Measurements from ENCODE around the gene CHST15. TPM values are rescaled to one million over a fixed set of nuclear protein-coding genes. Genes with fewer than 3 reads are reported as not detected.

Gene CHST15
- total RNA-seq, 1 donor from 2014 or later, result 4.5 TPM

DNA sequence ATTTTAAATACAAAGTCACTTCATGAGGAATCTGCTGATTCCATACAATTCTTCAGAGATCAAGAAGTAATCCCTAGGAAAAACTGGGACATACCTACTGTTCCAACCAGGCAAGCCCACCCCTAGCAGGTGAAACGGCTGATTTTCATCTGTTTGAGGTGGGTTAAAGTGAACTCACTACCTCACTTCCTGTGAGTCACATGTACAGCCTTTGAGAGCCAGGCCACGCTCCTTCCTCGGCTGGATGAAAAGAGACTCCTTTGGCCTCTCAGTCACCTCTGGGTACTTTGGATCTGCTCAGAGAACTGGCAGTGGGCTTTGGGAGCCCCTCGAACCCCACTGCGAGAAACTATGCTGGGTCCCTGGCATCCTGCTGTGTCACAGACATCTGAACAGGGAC is 68.2 kb downstream of the CHST15 start:
- Histone ChIP-seq H3K4me1 (no peaks in the 10 kb centered on the region), H3K36me3 (no peaks in the 10 kb centered on the region), H3K27me3 (ENCODE audit: low read depth) (peaks cover 79% of the 10 kb centered on the region), H3K4me3 (no peak overlapping the region), H3K27ac (replicated peaks) (no peak overlapping the region), H3K9me3 (replicated peaks) (no peaks in the 10 kb centered on the region)
- DNase-seq, result no peak
- TF ChIP-seq, protein P1, sequence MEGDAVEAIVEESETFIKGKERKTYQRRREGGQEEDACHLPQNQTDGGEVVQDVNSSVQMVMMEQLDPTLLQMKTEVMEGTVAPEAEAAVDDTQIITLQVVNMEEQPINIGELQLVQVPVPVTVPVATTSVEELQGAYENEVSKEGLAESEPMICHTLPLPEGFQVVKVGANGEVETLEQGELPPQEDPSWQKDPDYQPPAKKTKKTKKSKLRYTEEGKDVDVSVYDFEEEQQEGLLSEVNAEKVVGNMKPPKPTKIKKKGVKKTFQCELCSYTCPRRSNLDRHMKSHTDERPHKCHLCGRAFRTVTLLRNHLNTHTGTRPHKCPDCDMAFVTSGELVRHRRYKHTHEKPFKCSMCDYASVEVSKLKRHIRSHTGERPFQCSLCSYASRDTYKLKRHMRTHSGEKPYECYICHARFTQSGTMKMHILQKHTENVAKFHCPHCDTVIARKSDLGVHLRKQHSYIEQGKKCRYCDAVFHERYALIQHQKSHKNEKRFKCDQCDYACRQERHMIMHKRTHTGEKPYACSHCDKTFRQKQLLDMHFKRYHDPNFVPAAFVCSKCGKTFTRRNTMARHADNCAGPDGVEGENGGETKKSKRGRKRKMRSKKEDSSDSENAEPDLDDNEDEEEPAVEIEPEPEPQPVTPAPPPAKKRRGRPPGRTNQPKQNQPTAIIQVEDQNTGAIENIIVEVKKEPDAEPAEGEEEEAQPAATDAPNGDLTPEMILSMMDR (IDR thresholded peaks at IDR 0.05; ENCODE audit: borderline replicate concordance), result no peak
- intact Hi-C loops (cut with micrococcal nuclease), result no loop called here

DNA sequence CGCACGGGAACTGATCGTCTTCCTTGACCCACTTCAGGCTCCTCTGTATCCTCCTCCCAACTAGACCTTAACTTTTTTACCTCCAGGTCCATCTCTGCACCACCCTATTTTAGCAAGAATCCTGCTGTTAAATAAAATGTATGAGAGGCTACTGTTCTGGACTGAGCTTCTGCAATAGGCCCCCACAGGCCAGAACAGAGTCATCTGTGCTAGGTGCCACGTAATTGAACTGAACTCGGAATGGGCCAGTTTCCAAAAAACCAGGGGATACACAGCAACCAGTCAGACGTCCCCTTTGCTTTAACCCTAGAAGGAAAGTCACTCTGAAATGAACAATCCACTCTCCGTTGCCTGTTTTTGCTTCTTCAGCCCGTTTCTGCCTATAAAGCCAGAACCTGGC is 71.3 kb downstream of the CHST15 start:
- intact Hi-C loops (cut with micrococcal nuclease), result no loop called here
- H3K4me1 ChIP-seq, result no peaks in the 10 kb centered on the region
- no peak overlapping the region for H3K27ac ChIP-seq (replicated peaks)
- peaks cover 80% of the 10 kb centered on the region for H3K27me3 ChIP-seq (ENCODE audit: low read depth)
- H3K4me3 ChIP-seq, result no peak overlapping the region
- no peak for DNase-seq
- no peaks in the 10 kb centered on the region for H3K9me3 ChIP-seq (replicated peaks)
- TF ChIP-seq, protein P1 (IDR thresholded peaks at IDR 0.05; ENCODE audit: borderline replicate concordance), result no peak
- H3K36me3 ChIP-seq, result no peaks in the 10 kb centered on the region

DNA sequence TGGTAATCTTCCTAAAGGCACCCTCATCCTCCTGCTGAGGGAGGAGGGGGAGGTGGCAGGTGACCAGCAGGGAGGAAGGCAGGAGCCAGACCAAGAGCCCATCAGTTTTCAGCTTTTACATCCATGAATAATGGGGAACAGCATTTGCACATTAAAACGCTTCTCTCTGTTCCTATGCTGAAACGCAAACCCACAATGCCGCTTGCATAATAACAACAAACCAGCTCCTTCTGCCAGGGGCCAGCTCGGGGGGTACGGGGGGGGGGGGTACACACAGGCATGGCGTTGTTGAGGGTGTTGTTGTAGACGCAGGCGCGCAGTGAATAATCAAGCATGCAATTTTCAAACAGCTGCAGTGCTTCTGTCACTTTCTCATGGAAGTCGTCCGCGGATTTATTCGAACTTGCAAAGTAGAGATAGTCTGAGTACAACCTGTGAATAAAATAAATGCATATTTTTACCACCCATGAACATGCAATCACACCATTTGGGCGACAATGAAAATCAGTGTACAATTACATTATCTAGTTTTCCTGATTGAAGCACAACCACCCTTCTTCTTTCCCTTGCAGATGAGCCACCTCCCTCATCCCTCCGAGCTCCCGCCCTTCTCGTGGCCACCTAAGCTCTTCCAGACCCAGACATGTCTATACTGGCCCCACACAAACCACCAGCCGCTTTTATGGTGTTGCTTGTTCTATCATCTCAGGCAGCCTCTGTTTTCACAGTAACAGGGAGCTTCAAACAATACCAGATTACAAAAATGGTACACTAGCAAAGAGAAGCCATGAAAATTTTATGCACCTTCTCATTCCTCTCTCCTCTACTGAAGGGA is 72.2 kb downstream of the CHST15 start:
- Histone ChIP-seq H3K4me1 (no peaks in the 10 kb centered on the region), H3K9me3 (replicated peaks) (no peaks in the 10 kb centered on the region), H3K36me3 (no peaks in the 10 kb centered on the region), H3K27me3 (ENCODE audit: low read depth) (peaks cover 75% of the 10 kb centered on the region), H3K4me3 (no peak overlapping the region), H3K27ac (replicated peaks) (no peak overlapping the region)
- DNase-seq, result no peak
- intact Hi-C loops (cut with micrococcal nuclease), result no loop called here
- TF ChIP-seq, protein P1 (IDR thresholded peaks at IDR 0.05; ENCODE audit: borderline replicate concordance), result no peak

DNA sequence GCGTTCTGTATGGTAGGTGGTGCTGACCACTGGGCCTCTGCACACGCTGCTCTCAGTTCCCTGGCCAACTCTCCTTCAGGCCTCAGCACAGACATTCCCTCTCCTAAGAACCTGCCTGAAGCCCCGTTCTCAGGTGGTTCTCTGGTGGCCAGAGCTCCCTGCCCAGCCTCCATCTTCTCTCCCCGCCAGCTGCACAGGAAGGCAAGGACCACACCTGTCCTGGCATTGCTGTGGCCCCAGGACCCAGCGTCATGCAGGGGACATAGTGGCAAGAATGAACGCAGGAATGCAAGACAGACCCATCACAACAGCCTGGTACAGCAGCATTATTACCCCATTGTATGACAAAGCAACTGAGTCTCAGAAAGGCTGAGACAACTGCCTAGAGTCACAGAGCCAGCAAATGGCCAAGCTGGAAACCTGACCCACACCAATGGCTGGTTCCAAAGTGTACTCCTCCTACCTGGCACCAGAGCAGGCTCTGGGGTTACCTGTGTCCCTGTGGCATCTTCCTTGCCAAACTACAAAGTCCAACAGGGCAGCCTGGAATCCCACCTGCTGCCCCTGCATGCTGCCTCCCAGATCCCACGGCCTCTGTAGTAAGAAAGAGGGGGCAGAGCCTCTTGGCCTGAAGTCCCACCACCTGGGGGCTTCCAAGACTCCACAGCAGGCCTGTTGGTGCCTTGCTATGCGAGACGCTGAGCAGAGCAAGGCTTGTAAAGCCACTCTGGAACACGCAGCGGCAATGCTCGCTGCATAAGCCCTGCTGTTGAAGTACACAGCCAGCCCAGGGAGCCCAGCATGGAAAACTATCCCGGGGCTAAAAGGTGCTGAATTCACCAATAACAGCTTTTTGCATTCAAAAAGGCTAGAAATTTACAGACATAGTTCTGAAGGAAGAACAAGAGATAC is 73.3 kb downstream of the CHST15 start:
- Histone ChIP-seq H3K4me3 (no peak overlapping the region), H3K4me1 (no peaks in the 10 kb centered on the region), H3K36me3 (no peaks in the 10 kb centered on the region), H3K9me3 (replicated peaks) (no peaks in the 10 kb centered on the region), H3K27me3 (ENCODE audit: low read depth) (peaks cover 69% of the 10 kb centered on the region), H3K27ac (replicated peaks) (no peak overlapping the region)
- no peak for DNase-seq
- intact Hi-C loops (cut with micrococcal nuclease), result no loop called here
- TF ChIP-seq, protein P1 (IDR thresholded peaks at IDR 0.05; ENCODE audit: borderline replicate concordance), result no peak

DNA sequence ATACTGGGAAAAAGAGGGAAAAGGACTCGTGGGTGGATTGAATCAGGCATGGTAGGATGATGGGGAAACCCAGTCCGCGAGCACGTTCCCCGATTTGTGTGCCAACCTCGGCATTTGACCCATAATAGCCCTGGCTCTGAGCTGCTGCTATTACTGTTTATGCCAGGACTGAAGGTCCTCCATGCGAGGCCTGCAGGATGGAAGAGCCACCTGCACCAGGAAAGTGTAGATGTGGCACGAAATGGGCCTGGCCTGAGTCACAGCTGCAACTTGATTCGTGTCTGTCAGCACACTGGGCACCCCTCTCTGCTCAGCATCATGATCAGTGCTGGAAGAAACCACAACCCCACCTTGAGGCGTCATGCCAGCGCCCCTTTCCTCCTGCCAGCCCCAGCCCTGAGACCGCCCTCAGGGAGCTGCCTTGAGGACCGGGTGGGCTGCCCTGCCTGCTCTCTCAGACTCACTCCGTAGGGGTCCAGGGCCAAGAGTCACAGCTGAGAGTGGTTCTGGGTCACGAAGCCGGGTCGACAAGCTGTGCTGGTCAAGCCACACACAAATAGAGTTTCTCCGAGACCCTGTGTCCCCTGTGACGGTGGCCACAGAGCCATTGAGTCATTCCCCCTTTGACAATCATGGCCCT is 74.4 kb downstream of the CHST15 start:
- intact Hi-C loops (cut with micrococcal nuclease), result no loop called here
- H3K27ac ChIP-seq (replicated peaks), result no peak overlapping the region
- TF ChIP-seq, protein P1 (IDR thresholded peaks at IDR 0.05; ENCODE audit: borderline replicate concordance), result no peak
- peaks cover 61% of the 10 kb centered on the region for H3K27me3 ChIP-seq (ENCODE audit: low read depth)
- no peak overlapping the region for H3K4me3 ChIP-seq
- DNase-seq, result no peak
- H3K36me3 ChIP-seq, result no peaks in the 10 kb centered on the region
- peaks cover 1% of the 10 kb centered on the region for H3K9me3 ChIP-seq (replicated peaks)
- no peaks in the 10 kb centered on the region for H3K4me1 ChIP-seq
